Uterus (tissue), 2 donors: Measurements from ENCODE around the gene FAM171A2.

Experiments used
- POLR2A ChIP-seq, 2 donors: fragments of 450-650 bp; IDR thresholded peaks; one replicate each; pipeline ENCODE4 v1.6.1; 2016; ENCODE audit warnings: antibody characterized with exemption in 2 of 2, mild to moderate bottlenecking in 1 of 2, moderate library complexity in 1 of 2
- TF ChIP-seq, protein P1 (sequence below), 4 experiments: fragments of 200-600 bp in 2 of 4; fragments of 450-650 bp in 2 of 4; sonication (generic) in 2 of 4; IDR thresholded peaks; one replicate each; pipeline ENCODE4 v1.5.1; 2016 to 2019; ENCODE audit warnings: antibody characterized with exemption in 4 of 4, mild to moderate bottlenecking in 2 of 4, moderate library complexity in 1 of 4

DNA sequence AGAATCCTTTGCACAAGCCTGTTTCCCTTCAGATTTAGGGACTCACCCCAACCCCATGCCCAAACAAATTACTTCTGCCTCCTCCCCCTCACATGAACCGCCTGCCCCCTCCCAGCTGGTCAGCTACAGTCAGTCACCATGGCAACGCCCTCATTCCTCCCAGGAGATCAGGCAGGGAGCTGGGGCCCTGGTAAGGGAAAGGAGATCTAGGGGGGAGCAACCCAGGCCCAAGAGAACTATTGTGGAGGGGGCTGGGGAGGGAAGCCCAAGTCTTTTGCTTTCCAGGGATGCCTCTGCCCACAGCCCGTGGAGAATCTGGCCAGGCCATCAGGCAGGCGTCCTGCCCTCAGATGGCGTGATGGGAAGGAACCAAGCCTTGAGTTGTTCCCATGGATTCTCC, 2.8 kb downstream of the FAM171A2 start:
- TF ChIP-seq, protein P1, sequence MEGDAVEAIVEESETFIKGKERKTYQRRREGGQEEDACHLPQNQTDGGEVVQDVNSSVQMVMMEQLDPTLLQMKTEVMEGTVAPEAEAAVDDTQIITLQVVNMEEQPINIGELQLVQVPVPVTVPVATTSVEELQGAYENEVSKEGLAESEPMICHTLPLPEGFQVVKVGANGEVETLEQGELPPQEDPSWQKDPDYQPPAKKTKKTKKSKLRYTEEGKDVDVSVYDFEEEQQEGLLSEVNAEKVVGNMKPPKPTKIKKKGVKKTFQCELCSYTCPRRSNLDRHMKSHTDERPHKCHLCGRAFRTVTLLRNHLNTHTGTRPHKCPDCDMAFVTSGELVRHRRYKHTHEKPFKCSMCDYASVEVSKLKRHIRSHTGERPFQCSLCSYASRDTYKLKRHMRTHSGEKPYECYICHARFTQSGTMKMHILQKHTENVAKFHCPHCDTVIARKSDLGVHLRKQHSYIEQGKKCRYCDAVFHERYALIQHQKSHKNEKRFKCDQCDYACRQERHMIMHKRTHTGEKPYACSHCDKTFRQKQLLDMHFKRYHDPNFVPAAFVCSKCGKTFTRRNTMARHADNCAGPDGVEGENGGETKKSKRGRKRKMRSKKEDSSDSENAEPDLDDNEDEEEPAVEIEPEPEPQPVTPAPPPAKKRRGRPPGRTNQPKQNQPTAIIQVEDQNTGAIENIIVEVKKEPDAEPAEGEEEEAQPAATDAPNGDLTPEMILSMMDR (IDR thresholded peaks at IDR 0.05), result no peak
- TF ChIP-seq POLR2A (IDR thresholded peaks at IDR 0.05), result no peak
